HG02623 (cell line): ENCODE measurements around the gene KDM7A.
A peak's percentile ranks its signal among the peaks of the same experiment; 100 is the strongest.
"Not testable (repeated sequence)": the region's sequence is repeated elsewhere in the genome, so short reads cannot be mapped to it uniquely, and the experiment has no call there.

Experiments used
- ATAC-seq: cut with Tn5 transposase; IDR thresholded peaks from one replicate; pipeline ENCODE4 v1.9.1; 2021; ENCODE audit warnings: moderate library complexity; ENCODE audit not compliant: unreplicated experiment

KDM7A gene

DNA sequence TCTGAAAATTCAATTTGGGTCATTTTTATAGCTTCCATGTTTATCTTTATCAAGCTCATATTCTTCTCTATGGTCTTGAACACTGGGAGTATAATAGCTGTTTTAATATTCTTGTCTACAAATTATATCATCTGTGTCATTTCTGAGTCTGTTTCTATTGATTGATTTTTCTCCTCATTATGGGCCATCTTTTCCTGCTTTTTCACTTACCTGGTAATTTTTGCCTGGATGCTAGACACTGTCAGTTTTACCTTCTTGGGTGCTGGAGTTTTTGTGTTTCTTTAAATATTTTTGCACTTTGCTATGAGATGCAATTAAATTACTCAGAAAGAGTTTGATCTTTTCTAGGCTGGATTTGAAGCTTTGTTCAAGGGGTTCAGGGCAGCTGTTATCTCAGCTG lies 26.8 kb upstream of the KDM7A start:
- no peak for ATAC-seq

DNA sequence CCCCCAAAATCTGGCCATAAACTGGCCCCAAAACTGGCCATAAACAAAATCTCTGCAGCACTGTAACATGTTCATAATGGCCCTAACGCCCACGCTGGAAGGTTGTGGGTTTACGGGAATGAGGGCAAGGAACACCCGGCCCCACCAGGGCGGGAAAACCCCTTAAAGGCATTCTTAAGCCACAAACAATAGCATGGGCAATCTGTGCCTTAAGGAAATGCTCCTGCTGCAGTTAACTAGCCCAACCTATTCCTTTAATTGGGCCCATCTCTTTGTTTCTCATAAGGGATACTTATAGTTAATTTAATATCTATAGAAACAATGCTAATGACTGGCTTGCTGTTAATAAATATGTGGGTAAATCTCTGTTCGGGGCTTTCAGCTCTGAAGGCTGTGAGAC lies 26.2 kb upstream of the KDM7A start:
- not testable (repeated sequence) for ATAC-seq

DNA sequence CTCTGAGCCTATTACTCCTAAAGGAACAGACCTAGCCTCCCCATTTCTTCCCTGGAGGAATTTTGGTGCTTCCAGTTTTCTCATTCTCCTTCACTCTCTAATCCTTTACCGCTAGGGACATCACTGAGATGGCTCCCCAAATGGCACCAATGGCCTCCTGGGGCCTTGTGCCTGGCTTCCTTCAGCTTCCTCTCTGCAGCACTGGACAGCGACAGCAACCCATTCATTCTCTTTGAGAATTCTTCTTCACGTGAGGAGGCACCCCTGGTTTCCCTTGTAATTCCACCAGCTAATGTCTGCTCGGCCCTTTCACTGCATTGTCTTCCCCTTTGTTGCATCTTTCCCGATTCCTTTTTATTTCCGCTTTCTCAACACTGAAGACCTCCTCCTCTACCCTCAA lies 24.6 kb upstream of the KDM7A start:
- no peak for ATAC-seq

DNA sequence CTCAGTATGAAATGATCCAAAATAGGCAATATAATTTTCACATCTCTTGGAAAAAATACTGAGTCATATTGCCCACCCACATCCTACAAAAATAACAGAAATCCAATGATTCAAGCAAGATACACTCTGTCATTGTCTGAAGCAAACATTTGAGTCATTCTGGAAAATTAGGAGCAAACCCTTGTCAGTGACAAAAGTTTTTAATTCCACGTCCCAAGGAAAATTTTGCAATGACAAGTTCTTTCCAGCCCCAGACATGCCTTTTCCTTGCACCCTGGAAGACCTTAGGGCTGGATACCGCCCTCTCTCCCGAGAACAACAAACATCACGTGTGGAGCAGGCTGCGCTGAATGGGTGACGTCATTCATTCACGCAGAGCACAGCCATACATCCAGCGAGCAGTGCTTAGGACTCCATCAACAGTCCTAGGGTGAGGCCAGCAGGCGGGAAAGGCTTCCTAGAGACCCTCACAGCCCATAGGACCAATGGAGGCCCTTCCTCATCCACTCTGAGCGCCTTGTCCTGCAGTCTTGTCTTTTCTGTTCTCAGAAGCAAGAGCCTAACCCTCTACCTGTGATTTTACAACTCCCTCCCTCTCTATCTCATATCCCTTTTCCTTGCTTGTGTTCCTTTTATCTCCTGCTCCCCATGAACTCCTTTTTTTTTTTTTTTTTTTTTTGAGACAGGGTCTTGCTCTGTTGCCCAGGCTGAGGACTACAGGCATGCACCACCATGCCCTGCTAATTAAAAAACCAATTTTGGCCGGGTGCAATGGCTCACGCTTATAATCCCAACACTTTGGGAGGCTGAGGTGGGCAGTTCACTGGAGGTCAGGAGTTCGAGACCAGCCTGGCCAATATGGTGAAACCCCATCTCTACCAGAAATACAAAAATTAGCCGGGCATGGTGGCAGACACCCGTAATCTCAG lies 23.5 kb upstream of the KDM7A start:
- ATAC-seq = no peak

DNA sequence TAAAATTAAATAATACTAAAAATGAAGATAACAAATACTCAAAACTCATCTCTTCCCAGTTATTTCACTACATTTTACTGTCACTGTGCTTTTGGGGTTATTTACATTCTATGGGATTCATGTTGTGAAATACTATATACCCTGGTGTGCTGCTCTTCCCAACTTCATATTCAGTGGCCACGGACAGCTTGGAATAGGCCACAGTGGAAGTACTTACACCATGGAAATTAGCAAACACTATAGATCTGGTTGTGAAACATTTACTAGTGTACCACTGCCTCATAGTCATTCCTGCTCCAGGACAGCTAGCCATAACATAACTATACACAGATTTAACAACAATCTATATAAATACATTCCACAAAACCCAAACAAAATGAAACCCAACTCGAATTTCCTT lies 21.2 kb upstream of the KDM7A start:
- no peak for ATAC-seq

DNA sequence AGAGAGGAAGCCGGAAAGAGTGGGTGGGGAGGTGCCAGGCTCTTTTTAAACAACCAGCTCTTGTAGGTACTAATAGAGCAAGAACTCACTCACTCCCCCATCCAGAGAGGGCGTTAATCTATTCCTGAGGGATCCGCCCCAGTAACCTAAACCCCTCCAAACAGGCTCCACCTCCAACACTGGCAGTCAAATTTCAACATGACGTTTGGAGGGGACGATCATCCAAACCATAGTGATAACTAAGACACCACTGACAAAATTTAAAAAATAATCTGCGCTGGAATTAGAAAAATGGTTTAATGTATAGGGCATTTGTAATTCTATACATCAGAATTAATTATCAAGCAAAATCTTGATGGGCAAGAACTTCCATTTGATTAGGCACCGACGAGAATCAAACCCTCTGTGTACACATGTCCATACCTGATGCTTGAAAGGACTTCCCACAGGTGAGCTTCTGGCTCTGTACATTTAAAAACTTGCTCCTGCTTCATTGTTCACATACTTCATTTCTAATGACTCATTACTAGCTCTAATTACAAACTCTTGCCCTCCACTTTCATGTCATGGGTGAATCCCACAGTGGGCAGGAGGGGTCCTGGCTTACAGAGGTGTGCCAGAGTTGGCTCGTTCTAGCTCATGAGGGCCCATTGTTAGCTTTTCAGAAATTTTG lies 20.6 kb upstream of the KDM7A start:
- ATAC-seq = no peak

DNA sequence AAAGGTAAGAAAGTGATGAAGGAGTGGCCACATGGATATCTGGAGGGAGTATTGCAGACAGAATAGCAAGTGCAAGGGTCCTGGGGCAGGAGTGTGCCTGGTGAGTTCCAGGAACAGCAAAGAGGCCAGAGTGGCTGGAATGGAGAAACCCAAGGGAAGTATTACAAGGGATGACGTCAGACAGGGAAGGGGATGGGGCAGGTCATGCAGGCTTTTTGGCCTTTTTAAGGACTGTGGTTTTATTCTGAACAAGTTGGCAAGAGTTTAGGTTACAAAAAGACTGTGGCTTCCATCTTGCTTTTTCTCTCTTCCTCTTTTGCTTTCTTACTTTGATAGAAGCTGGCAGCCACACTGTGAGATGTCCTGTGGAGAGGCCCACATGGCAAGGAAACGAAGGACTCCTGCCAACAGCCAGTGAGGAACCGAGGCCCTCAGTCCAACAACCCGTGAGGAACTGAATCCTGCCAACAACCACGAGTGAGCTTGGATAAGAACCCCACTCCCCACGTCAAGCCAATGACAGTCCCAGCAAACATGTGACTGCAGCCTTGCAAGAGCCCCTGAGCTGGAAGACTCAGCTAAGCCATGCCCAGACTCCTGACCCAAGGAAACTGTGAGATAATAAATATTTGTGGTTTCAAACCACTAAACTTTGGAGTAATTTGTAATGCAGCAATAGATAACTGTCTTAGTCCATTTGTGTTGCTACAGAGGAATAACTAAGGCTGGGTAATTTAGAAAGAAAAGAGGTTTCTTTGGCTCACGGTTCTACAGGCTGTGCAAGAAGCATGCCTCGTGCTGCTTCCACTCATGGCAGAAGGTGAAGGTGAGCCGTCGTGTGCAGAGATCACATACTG lies 19.8 kb upstream of the KDM7A start:
- ATAC-seq = no peak

DNA sequence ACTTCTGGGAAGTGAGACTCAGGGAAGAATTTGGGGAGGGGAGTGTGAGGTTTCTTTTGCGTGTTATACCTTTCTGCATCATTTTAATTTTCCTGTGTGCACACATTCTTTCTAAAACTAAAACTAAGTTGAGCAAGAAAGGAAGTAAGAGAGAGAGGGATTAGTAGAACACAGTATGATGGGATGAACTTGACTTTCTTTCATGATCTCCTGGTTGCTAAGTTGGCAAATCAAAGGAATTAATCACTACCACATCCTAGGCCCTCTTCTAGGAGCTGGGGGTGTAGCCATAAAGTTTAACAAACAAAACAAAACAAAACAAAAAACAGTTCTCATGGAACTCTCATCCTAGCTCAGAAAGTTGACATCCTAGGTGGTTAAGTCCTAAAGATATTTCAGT lies 19.1 kb upstream of the KDM7A start:
- no peak for ATAC-seq

DNA sequence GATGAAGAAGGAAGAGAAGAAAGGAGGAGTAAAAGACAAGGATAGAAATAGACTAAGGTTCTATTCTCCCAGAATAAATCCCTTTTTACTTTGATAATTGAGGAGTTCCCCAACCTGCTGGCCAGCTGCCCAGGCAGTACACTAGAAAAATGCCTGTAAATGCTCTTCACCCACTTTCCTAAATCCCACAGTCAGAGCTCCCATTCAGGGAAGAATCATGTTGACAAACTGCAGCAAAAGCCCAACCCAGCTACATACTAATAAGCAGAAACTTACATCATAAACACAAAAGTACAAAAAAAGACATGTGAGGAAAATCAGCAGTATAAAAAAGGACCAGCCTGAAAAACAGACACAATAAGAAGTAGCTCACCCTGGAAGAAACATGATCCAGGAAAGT lies 15.8 kb upstream of the KDM7A start:
- no peak for ATAC-seq

DNA sequence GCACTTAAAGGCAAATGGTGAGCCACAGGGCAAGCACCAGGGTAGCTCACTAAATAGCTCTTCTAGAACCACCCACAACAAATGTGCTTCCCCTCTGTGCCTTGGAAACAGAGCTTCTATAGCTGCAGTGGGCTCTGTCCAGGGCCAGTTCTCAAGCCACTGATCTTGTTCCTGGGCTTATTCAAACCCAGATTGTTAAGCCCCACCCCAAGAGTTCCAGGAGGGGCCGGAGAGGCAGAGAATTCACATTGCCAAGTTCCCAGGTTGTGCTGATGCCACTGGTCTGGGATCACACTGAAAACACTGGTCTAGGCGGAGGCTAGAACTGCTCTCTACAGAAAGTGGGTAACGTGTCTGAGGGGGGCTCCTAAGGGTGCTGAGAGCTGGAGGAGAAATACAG lies 15.4 kb upstream of the KDM7A start:
- ATAC-seq = no peak

DNA sequence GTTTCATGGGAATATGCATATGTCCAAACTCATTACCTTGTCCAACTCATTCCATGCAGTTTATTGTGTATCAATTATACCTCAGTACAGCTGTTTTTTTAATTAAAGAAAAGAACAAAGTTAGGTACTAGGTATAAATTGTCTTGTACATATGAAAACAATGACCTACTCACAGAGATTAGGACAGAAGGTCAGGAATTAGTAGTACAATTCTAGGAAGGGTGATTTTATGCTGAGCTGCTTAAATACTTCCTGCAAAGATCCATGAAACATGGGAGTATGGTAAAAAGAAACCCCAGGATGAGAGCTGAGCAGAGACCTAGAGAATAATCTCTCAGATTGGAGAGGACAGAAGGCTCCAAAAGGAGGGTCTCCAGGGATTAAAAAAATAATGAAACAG lies 13.8 kb upstream of the KDM7A start:
- no peak for ATAC-seq

DNA sequence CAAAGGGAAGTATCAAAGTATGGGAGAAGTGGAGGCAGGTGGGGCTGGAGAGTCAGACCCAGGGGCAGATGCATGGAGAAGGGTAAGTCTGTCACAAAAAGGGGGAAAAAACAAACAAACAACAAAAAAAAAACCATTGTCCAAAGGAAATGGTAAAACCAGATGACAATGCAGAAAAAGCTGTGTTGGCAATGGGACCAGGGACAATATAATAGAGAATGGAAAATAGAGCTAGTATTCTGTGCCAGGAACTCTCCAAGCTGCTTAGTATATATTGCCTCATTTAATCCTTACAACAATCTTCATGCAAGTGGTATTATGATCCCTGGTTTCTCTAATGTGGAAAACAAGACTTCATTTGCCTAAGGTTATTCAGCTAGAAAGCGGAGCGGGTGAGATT lies 13.1 kb upstream of the KDM7A start:
- ATAC-seq = no peak

DNA sequence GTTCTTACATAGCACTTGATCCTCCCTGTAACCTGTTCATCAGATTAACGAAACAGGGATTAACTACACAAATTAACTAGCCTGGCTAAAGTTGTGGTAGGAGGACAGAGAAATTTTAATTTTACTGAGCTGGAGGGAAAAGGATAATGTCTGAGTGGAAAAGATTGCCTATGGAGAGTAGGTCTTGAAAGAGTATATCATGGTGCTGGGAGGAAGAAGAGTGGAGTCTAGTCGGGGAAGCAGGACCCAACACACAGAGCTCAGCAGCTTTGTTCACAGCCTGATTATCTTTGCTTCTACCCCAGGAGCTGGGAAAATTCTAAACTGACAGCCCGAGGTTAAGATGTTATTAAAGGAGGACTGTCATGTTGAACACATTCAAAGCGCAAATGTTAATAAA lies 6.1 kb upstream of the KDM7A start:
- ATAC-seq = no peak

DNA sequence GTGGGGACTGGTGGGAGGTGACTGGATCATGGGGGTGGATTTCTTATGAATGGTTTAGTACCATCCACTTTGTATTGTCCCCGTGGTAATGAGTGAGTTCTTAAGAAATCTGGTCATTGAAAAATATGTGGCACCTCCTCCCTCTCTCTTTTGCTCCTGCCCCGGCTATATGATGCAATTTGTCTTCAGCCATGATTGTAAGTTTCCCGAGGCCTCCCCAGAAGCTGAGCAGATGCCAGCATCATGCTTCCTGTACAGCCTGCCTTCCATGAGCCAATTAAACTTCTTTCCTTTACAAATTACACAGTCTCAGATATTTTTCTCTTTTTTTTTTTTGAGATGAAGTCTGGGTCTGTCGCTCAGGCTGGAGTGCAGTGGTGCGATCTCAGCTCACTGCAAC lies 2.6 kb upstream of the KDM7A start:
- no peak for ATAC-seq

DNA sequence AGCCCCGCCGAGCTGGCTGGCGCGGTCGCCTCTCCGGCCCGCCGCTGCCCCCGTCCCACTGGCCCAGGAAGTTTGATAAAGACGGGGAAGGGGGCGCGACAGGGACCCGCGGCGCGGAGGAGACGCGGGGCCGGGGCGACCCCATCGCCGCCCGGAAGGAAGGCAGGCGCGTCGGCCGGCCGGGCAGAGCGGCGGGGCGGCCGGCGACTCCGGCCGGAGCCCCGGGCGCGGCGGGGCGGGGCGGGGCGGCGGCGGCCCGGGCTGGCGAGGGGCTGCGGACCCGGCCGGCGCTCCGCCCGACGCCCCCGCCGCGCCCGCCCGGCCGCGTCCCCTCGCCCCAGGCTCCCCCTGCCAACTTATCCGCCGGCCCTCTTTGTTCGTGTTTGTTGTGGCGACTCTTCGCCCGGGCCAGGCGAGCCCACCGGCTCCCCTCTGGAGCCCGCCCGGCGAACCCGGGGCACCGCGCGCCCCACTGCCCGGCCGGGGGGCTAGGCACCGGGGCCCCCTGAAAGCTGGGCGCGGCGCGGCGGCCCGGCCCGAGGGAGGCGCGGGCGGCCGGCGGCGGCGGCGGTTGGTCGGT lies 571 bp downstream of the KDM7A start:
- ATAC-seq = peak; percentile 4

DNA sequence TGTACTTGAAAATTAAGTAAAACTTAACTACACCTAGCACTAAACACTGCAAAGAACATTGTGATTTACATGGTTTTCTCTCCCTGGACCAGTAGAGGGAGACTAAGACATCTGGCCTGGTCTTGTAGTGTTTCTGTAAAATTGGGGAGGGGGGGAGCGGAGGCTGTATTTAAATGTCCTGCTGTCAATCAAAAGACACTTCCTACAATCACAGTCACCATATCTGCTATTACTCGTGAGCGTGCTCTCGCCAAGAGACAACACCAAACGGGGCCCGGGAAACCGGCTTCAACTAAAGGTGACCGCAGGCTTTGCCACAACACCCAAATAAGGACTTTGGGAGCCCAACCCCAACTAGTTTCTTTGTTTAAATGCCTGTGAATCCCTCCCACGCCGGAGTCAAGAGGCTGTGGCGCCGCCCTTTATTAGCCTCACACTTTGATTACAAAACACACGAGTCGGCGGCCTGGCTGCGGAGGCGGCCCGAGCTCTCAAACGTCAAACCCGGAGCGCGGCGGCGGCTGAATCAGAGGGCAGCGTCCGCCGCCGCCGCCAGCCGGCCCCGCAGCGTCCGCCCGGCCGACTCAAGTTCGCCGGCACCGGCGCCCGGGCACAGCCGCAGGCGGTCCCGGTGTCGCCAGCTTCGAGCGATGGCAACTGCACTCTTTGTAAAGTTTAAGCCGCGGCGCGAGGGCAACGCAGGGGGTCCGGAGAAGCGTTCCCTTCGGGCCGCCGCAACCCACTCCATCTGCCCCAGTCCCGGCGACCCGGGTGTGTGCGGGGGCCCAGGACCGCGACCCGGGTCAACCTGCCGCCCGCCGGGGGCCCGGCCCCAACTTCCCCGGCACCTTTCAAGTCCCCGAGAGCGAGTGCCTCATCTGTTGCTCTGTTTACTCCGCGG lies 1.3 kb downstream of the KDM7A start:
- peak; percentile 44 for ATAC-seq

DNA sequence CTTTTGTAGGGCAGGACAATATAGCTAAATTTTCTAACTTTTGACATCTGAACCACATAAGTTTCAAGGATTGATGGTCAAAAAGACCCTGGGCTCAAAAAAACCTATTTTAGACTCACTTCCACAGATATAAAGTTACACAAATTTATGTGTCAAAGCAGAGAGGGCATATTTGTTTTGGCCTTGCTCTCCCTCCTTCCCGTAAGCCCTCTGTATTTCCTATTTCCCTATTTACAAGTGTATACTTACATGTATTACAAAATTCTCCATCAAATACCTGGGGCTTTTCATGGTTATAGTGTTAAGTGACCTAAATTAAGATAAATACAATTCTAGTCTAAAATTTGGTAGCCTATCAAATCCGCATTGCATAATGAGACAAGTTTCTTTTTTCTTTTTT lies 2.6 kb downstream of the KDM7A start:
- no peak for ATAC-seq

DNA sequence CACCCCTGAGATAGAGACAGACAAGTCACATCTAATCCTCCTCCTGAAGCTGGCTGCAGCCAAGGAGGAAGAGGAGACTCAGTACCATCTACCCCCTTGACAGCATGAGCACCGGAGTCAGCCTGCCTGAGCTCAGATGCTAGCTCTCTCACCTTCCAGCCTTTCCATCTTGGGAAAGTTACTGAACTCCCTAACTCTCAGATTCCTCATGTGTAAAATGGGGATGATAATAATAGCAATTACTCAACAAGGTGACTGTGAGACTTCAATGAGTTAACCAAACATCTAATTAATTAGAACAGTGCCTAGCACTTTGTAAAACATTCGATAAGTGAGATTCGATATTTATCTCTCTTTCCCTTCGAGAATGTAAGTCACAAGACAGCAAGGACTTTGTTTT lies 6.4 kb downstream of the KDM7A start:
- ATAC-seq = no peak

DNA sequence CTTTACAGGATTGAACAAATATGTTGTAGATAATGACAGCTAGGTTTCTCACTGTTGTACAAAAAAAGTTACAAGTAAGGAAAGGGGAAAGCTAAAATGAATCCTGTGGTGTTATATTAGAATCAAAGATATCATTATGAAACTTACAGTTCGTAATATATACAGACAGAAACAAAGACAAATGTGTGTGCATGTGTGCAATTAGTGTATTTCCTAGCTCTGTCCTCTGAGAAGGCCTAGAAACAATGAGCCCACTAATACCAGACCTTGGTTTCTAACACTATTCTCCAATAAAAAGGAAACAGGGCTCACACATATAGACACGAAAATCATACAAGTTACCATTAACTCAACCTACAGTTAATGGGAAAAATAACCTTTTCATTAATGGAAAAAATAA lies 8.0 kb downstream of the KDM7A start:
- no peak for ATAC-seq

DNA sequence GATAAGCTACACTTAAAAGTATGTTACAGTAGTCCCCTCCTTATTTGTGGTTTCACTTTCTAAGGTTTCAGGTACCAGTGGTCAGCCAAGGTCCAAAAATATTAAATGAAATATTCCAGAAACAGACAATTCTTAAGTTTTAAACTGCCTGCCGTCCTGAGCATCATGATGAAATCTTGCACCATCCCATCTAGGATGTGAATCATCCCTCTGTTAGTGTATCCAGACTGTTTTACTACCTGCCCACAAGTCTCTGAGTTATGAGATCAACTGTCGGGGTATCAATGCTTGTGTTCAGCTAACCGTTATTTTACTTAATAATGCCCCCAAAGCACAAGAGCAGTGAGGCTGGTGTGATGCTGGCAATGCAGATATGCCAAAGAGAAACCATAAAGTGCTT lies 11.4 kb downstream of the KDM7A start:
- ATAC-seq = no peak
